Bronchial epithelial cell (primary cell): ENCODE measurements around the gene INPP4A. TPM values are rescaled to one million over a fixed set of nuclear protein-coding genes. Genes with fewer than 3 reads are reported as not detected.
A peak's percentile ranks its signal among the peaks of the same experiment; 100 is the strongest.

Experiments used
- DNase-seq: peaks from one replicate; pipeline ENCODE4 v3.0.0-alpha.2; 2010; ENCODE audit warnings: low read depth
- FAIRE-seq: peaks from 2 replicates; lab custom pipeline; 2011; peaks lifted over from hg19 to GRCh38; lab: Jason Lieb, UNC
- H3K27me3 ChIP-seq: 2 replicates; pipeline ENCODE4 v1.5.1; 2011; ENCODE audit warnings: low read length; ENCODE audit not compliant: control insufficient read depth, insufficient read depth
- H3K36me3 ChIP-seq: 2 replicates; pipeline ENCODE4 v1.5.1; 2011; ENCODE audit warnings: low read length; ENCODE audit not compliant: control insufficient read depth, insufficient read depth
- H3K4me3 ChIP-seq: 2 replicates; pipeline ENCODE4 v1.5.1; 2011; ENCODE audit warnings: mild to moderate bottlenecking, low read depth, low read length, control low read depth
- total RNA-seq: library from RNA; depleted of rRNA; stranded (reverse); fragments of >200 nt; gene quantifications from 2 replicates; pipeline ENCODE4 v1.2.1, GENCODE V29; 2014
- TF ChIP-seq, protein P1 (sequence below): IDR thresholded peaks from 2 replicates; pipeline ENCODE4 v1.5.1; 2011; ENCODE audit warnings: mild to moderate bottlenecking, moderate library complexity, low read length, control low read depth, inconsistent platforms; ENCODE audit not compliant: insufficient read depth, severe bottlenecking

The INPP4A gene
- total RNA-seq, 1 donor from 2014 or later = 18.2 TPM

DNA sequence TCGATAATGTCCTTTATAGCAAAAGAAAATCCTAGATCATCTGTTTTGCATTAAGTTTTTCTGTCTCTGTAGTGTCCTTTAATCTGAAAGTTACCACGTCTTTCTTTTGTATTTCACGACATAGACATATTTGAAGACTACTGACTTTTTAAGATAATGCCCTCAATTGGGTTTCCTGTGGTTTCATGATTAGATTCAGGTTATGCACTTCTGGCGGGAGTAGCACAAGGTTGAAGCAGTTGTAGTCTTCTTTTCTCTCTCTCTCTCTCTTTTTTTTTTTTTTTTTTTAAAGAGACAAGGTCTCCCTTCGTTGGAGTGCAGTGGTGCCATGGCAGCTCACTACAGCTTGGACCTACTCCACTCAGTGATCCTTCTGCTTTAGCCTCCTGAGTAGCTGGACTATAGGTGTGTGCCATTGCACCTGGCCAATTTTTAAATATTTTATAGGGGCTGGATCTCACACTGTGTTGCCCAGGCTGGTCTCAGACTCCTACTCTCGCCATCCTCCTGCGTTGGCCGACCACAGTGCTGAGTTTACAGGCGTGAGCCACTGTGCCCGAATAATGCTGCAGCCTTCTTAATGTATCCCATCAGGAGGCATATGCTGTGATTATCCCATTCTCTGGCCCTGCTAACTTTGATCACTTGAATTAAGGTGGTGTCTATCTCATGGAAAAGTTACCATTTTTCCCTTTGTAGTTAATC, 3.9 kb downstream of the INPP4A start:
- Histone ChIP-seq H3K4me3 (no peak overlapping the region), H3K36me3 (no peaks in the 10 kb centered on the region), H3K27me3 (no peaks in the 10 kb centered on the region)
- TF ChIP-seq, protein P1, sequence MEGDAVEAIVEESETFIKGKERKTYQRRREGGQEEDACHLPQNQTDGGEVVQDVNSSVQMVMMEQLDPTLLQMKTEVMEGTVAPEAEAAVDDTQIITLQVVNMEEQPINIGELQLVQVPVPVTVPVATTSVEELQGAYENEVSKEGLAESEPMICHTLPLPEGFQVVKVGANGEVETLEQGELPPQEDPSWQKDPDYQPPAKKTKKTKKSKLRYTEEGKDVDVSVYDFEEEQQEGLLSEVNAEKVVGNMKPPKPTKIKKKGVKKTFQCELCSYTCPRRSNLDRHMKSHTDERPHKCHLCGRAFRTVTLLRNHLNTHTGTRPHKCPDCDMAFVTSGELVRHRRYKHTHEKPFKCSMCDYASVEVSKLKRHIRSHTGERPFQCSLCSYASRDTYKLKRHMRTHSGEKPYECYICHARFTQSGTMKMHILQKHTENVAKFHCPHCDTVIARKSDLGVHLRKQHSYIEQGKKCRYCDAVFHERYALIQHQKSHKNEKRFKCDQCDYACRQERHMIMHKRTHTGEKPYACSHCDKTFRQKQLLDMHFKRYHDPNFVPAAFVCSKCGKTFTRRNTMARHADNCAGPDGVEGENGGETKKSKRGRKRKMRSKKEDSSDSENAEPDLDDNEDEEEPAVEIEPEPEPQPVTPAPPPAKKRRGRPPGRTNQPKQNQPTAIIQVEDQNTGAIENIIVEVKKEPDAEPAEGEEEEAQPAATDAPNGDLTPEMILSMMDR = no peak
- DNase-seq (no peak), FAIRE-seq (no peak)

DNA sequence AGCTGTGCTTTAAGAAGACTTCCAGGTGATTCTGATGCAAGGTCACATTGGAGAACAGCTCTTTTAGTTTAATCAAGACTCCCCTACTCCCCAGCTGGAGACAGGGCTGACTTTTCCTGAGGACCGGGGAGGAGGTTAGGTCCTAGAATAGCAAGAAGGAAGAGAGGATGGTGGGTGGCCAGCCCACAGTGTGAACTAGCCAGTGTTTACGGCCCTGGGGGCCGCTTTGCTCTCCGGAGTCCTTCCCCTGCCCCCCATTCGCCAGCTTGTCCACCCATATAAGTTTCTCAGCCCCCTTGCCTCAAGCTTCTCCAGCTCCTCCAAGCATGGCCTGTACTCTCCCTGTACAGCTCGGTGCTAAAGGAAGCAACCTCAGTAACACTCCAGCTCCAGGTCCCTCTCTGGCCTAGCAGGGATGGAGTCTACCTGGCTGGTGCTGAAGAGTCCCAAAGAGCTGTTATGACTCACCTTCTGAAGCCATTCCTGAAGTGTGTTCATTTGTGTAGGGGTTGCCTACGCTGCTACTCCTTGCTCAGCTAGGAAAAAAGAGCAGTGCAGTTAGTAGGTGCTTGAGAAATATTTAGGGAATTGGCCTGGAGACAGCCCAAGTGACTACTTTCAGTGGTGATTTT, 7.9 kb downstream of the INPP4A start:
- TF ChIP-seq, protein P1 = no peak
- FAIRE-seq = no peak

DNA sequence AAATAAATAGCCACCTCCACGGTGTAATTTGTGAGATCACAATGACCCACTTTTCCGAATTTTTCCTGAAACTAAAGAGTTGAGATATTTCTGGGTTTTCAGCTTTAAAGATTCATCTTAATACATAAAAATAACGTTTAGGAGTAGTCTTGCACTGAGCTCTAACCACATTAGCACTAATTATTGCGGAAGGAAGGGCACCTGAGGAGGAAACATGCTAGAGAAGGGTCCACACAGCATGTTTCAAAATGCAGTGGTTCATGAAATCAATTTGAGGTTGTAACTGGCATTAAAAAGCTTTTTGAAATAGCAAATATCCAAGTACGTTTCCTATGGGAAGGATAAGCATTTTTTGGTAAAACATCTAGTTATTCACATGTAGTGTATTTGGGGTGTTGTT, 8.4 kb downstream of the INPP4A start:
- Histone ChIP-seq H3K4me3 (no peak overlapping the region), H3K36me3 (peaks cover 1% of the 10 kb centered on the region), H3K27me3 (no peaks in the 10 kb centered on the region)
- FAIRE-seq = no peak
- TF ChIP-seq, protein P1 = no peak
- no peak for DNase-seq

More for the DNA sequence above, 7.9 kb downstream of the INPP4A start:
- peak; percentile 40 for DNase-seq
- Histone ChIP-seq H3K4me3 (no peak overlapping the region), H3K27me3 (no peaks in the 10 kb centered on the region), H3K36me3 (peaks cover 1% of the 10 kb centered on the region)

DNA sequence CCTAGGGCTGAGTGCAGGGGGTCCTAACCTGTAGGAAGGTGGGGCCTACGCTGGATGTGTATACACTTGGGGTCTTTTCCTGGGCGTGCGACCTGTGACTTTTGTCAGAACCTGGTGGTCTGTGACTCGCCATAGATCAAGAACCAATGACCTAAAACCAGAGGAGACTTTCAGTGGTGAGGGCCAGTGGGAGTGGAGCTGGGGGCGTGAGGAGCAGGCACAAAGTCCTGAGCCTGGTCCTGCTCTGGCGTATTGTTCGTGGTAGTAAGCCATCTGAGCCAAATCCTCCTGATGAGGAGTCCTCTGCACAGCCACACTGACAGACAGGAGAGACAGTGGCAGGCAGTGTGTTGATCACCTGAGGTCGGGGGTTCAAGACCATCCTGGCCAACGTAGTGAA, 8.9 kb downstream of the INPP4A start:
- TF ChIP-seq, protein P1 = no peak
- FAIRE-seq = no peak

DNA sequence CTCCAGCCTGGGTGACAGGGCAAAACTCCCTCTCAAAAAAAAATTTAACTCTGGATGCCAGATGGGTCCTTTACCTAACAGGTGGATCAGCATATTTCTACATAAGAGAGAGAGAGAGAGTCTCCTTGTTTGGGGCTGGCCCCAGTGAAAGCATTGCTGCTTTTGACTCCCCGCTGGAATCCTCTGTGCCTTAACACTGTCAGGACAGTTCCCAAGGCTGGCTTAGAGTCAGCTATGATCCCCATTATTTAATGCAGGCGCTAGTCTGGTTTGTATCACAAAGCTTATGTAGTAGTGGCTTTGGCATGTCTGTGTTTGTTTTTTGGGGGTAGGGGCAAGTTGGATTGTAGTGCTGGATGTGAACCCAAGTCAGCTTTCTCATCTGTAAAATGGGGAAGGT, 9.4 kb downstream of the INPP4A start:
- peaks cover 1% of the 10 kb centered on the region for H3K36me3 ChIP-seq
- DNase-seq (peak; percentile 15), FAIRE-seq (no peak)
- H3K4me3 ChIP-seq = no peak overlapping the region
- no peaks in the 10 kb centered on the region for H3K27me3 ChIP-seq
- TF ChIP-seq, protein P1 = no peak

More for the DNA sequence above, 8.9 kb downstream of the INPP4A start:
- Histone ChIP-seq H3K36me3 (peaks cover 1% of the 10 kb centered on the region), H3K27me3 (no peaks in the 10 kb centered on the region), H3K4me3 (no peak overlapping the region)
- no peak for DNase-seq
